ENCODE data around the gene PLEKHG3.

PLEKHG3 gene

DNA sequence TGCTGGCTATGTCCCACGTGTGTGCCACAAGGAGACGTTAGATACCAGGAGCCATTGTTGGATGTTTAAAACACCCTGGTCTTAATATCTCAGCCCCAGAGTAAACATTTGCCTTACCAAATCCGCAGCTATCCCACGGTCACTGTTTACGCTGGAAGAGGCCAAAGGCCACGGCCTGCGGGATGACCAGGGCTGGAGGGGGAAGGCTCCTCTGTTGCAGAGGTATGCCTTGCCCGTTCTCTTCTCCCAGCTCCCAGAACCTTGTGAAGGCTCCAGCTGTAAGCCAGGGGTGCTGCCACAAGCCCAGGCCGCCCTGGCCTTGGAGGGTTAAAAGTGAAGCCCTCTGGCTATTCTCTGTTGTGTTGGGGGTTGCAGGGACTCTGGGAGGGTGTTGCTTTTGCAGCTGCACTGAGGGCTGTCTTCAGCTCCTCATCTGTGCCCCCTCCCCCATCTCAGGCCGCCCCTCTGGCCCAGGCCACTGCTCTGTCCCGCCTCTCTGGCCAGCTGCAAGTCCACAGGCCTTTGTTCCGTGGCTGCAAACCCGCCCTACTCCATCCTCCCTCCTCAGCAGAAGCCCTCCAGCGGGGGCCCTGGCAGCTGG lies 2.5 kb downstream of the PLEKHG3 start:
- DNase-seq (ENCODE audit: low read depth): no peak

GRCh38 chr14:64707661-64708060 lies 3.4 kb downstream of the PLEKHG3 start:
- peak; percentile 9 for DNase-seq (ENCODE audit: low read depth)

DNA sequence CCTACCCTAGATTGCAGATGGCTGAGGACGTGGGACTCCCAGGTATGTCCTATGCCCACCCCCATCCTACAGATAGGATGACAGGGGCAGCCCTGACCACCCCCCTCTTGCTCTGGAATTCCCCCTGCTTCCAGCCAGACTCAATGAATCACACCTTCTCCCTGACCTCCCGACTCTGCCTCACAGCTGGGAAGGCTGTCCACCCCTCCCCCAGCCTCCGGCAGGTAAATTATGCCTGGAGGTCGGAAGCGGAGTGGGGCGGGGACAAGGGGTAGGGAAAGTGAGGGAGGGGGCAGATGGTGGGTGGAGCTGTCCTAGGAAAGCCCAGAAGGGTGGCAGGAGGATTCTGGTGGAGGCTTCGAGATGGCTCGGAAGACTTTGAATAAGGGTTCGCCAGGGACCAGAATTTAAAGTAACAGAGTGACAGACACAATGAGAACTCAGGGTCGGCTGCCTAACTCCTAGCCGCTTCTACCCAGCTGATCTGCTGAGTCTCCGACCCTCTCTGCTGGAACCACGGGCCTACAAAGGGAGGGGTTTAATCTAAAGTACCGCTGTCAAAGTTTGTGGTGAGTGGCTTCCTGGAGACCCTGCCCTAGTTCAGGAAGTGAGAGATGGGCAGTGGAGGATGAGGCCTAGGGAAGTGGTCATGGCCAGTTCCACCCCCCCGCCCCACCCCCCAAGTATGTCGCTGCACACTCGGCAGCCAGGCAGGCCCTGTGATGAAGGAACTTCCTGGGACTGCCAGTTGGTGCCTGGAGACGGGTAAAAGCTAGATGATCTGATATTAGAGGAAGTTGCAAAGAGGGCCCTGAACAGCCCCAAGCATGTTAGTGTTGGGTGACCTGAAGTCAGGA lies 4.2 kb downstream of the PLEKHG3 start:
- no peak for DNase-seq (ENCODE audit: low read depth)

- DNase-seq (ENCODE audit: low read depth): no peak
Measured at GRCh38 chr14:64709126-64709525, 4.9 kb downstream of the PLEKHG3 start.

DNA sequence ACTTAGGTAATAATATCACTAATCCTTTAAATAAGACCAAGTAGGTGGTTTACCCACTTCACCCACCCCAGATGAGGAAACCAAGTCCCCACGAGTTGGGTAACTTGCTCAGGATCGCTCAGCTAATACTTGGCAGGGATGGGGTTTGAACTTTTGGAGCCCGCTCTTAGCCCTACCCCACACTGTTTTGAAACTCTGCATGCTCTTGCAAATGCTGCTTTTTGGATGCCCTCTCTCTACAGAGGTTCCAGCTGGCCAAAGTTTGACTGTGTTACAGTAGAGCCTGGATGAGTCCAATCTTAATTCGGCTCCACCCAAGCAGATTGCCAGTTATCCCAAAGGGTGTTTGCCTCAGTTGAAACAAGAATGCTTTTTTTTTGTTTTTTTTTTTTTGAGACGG lies 6.8 kb downstream of the PLEKHG3 start:
- DNase-seq (ENCODE audit: low read depth): no peak

DNA sequence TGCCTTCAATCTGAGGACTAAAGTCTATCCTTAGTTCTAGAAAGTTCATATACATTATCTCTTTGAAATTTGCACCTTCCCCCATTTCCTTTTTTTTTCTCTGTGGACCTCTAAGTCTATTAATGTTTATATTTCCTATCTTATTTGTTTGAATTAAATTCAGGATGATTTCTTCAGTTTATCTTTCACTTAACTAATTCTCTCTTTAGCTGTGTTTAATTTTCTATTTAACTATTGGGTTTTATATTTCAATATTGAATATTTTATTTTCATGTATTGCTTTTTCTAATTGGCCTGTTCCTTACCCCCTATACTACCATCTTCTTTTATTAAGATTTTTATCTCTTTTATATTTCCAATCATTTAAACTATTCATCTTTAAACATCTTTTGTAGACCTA lies 9.5 kb downstream of the PLEKHG3 start:
- no peak for DNase-seq (ENCODE audit: low read depth)

GRCh38 chr14:64714432-64715025 lies 10.3 kb downstream of the PLEKHG3 start:
- DNase-seq (ENCODE audit: low read depth): no peak

- no peak for DNase-seq (ENCODE audit: low read depth)
Measured at GRCh38 chr14:64715146-64715627, 11.0 kb downstream of the PLEKHG3 start.

GRCh38 chr14:64715628-64716412 lies 11.6 kb downstream of the PLEKHG3 start:
- no peak for DNase-seq (ENCODE audit: low read depth)

DNA sequence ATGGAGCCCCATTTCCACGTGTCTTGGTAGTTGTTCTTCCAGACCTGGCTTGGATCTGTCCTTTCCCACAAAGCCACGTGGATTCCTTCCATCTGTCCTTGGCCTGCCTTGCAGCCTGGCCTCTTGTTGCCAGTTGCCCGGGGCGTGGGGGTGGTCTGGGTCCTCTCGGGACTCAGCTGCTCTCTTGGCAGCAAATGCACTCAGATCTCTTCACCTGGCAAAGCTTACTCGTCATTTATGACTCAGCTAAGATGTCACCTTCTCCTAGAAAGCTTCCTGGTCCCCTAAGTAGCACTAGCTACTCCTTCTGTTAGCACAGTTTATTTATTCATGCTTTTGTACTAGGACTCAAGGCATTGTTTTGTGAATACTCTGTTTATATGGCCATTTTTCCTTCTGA lies 13.6 kb downstream of the PLEKHG3 start:
- no peak for DNase-seq (ENCODE audit: low read depth)

DNA sequence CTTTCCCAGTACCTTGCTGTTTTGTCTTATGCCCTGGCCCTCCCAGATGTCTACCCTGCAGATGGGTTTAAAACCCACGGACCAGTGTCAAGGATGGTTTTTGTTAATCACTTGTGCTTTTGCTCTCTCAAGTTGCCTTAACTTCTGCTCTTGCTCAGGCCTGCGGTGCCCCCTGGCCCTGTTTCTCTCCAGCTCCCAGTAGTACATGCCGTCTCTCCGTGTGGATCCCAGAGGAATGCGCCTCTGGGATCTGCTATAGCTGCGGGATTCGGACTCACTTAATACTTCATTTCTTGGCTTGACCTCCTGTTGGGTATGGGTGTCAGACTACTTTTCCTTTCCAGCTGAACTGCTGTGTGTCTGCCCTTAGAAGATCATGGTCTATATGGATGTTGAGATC lies 14.5 kb downstream of the PLEKHG3 start:
- no peak for DNase-seq (ENCODE audit: low read depth)

DNA sequence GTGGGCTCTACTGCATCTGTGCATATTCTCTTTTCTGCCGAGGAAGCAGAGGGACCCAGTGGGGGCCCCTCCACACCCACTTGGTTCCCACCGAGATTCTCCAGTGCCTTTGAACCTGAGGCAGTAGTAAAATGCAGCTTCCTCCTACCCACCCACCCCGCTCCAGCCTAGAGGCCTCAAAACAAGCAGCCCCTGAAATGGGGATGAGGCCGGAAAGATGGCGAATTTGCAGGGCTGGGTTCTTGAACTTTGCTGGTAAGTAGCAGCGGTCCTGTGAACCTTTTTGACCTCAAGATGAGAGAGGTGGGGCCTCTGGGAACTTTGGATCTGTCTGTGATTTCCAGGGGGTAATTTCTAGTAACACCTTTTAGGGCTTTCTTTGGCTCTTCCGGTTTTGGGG lies 15.4 kb downstream of the PLEKHG3 start:
- DNase-seq (ENCODE audit: low read depth): no peak

DNA sequence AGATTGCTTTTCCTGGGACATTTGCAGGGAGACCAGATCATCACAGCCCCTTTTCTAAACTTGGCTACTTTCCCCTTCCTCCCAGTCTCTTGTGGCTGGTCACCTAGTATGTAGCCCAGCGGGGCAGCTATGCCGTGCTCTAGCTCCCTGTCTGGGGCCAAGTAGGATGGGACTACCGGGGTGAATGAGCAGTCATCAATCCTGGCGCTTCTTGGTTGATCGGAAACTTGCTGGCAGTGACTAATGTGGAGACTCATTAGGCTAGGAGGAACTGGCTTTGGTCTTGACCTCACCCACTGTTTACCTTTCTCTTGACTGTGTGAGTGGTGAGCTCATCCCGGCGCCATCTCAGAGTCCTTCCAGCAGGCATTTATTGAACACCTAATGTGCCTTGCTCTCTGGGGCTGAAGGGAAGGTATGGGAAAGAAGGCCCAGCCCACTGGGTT lies 15.9 kb downstream of the PLEKHG3 start:
- peak; percentile 9 for DNase-seq (ENCODE audit: low read depth)

GRCh38 chr14:64721391-64721791 lies 17.2 kb downstream of the PLEKHG3 start:
- DNase-seq (ENCODE audit: low read depth): no peak

DNA sequence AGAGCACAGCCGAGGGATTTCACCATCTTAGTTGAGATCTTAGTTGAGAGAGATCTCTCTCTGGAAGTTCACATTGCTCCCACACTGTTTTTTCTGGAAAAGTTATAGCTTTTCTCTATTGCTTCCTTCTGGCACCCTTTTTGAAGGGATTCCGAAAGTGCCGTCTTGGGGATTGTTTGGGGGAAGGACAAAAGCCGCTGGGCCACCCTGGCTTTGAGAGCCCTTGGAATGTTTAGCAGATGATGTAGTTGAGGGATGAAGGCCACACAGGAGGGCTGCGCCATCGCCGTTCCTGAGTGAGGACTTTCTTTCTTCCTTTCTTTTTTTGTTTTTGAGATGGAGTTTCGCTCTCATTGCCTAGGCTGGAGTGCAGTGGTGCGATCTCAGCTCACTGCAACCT lies 17.7 kb downstream of the PLEKHG3 start:
- no peak for DNase-seq (ENCODE audit: low read depth)

DNA sequence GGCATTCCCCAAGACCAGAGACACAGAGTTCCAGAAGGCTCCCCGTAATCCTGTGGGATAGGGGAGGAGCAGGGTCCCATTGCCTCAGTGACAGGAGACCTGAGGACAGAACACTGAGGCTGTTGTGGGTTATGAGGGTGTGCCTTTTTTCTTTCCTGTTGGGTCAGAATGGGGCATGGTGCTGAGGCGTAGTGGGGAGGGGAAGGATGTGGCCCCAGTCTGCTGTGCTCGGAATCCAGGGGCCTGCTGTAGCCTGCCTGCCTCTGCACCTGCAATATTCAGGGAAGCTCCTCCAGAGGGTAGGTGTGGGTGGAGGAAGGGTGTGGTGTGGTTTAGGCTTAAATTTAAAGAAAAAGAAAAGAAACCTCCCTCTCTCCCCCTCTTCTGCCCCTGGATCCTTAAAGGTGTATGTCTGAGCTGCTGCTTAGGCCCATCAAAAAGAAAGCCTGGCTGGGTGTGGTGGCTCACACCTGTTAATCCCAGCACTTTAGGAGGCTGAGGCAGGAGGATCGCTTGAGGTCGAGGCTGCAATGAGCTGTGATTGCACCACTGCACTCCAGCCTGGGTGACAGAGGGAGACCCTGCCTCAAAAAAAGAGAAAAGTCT lies 18.7 kb downstream of the PLEKHG3 start:
- DNase-seq (ENCODE audit: low read depth): no peak

DNA sequence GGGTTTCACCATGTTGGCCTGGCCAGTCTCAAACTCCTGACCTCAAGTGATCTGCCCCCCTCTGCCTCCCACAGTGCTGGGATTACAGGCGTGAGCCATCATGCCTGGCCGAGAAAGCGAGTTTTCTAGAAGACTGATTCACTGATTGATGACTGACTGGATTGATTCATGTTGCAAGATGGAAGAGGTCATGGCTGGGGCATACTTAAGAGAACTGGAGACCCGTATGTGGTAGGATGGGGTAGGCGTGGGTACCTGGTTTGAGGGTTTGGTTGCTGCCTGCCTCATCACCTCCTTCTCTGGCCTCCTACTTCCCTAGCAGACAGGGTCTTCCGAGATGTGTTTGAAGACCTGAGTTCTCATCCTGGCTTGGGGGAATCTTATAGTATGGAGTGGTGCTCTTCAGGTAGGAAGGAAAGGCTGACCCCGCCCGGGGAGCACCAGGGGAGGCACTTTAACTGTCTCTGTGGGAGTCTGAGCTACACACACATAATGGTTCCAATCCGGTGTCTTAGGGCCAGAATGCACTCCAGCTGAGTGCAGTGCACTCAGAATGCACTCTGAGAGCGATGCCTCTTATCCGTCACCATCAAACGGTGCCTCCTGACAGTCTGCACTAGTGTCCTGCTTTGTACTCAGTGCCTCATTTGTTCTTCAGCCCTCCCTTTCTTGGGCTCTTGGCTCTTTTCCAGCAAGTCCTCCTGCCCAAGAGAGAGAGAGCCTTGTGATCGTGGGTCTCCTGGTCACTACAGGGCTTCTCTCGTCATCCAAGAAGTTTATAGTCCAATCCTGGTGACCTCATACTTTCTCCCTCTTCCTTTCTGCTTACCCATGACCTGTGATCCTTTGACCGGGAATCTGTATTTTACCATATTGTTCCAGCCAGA lies 19.7 kb downstream of the PLEKHG3 start:
- no peak for DNase-seq (ENCODE audit: low read depth)

GRCh38 chr14:64724578-64724930 lies 20.3 kb downstream of the PLEKHG3 start:
- no peak for DNase-seq (ENCODE audit: low read depth)

GRCh38 chr14:64725261-64725815 lies 21.1 kb downstream of the PLEKHG3 start:
- no peak for DNase-seq (ENCODE audit: low read depth)

DNA sequence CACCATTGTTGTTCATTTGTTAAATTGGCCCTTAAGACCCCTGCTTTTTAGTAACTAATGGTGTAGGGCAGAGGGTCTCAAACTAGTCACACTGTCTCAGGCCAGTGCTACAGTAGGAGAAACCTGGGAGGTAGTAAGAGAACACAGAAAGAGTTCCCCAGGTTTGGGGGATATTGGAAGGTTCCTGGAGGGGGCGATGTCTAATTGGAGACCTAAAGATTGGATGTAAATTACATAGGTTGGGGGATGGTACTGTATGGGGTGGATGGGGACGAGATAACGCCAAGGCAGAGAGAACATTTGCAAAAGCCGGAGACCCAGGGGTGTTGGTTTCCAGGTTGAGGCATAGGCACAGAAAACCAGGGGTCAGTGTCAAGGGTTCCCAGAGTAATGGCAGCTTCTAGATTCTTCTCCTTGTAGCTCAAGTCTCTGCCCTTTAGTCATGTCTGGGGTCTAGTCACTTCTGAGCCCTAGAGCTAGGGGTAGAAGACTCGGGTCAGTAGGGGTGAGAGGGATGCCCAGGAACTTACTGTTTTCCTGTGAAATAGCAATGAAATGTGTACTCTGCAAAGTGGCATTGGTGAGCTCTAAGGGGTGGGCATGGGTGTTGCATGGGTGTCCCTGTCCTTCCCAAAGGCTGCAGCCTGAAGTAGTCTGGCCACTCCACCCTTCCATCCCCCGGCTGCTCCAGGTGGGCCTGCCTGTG lies 21.8 kb downstream of the PLEKHG3 start:
- no peak for DNase-seq (ENCODE audit: low read depth)
